ENCODE measurements around the gene DCST1. TPM values are rescaled to one million over a fixed set of nuclear protein-coding genes. Genes with fewer than 3 reads are reported as not detected.

Gene DCST1
- total RNA-seq, 1 donor from 2014 or later, result 0.11 TPM

DNA sequence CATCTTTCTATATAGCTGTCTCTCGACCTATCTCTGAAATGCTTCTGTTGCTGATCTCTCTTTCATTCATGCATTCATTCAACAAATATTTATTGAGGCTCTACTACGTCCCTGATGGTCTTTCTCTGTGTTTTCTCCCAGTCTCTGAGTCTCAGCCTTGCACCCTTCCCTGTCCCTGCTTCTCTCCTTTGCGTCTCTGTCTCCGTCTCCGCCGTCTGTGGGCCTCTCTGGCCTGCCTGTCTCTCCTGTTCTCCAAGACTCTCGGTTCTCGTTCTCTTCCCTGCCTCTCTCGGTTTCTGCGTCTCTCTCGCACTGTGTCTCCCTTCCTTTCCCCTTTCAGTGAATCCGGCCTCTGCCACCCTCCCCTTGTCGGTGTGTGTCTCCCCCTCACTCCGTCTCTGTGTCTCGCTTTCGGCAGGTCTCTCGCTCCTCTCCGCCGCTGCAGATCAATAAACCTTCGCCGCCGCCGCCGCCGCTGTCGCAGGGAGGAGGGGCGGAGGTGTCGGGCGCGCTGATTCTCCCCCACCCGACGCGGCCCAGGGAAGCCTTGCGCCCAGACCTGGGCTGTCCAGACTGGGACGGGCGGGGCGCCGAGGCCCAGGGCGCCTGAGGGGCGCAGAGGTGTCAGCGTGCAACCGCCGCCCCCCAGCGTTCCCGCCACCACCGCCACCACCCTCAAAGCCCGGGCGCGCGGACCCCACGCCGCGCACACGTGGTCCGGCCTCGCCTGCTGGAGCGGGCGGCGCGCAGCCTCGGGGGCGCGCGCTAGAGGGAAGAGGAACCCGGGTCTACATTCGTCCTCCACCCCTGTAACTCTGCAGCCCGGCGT is 48.1 kb downstream of the DCST1 start:
- Mint-ChIP-seq H3K9me3 (no peaks in the 10 kb centered on the region), H3K4me1 (ENCODE audit: low read depth) (peaks cover 46% of the 10 kb centered on the region), H3K27me3 (ENCODE audit: low read depth) (peaks cover 40% of the 10 kb centered on the region), H3K36me3 (ENCODE audit: low read depth) (no peaks in the 10 kb centered on the region), H3K4me3 (ENCODE audit: low read depth) (peak overlapping the region; percentile 52), H3K27ac (no peak overlapping the region)
- intact Hi-C loops (cut with micrococcal nuclease), result loop anchor here (5.0 kb wide), 1 partner anchor 79 kb away; the partner anchor contains the start of gene ZBTB7B
- DNase-seq (ENCODE audit: low spot score), result no peak

DNA sequence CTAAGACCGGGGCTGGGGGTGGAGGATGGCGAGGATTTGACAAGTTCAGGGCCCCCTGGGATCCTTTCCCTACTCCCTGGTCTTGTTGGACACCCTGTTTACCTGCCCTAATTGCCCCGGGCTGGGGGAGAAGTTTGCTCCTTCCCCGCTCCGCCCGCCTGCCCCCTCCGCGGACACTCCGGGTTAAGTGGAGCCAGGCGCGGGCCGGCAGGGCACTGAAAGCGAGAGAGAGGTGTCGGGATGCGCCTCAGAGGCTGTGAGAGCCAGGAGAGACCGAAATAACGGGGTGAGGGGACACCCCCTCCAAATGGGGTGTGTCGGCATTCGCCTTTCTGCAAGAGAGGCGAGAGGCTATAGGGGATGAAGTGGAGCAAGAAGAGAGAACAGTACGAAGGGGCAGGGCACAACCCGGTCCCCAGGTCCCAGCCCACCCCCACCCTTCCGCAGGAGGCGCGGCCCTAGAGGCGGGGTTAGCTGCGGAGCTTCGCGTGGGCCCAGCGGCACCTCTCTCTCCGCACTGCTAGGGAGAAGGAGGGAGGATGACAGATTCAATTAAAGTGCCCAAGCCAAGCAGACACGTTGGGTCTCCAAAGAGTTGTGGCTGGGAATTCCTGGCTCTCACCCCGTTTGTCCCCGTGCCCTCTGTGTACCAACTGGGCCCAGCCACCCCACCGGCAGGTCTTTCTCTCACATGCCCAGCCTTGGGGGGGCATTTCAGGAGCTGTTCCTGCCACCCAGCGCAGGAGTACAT is 48.9 kb downstream of the DCST1 start:
- intact Hi-C loops (cut with micrococcal nuclease), result loop anchor here (5.0 kb wide), 1 partner anchor 80 kb away; the partner anchor contains the start of gene ZBTB7B
- H3K27ac Mint-ChIP-seq, result no peak overlapping the region

DNA sequence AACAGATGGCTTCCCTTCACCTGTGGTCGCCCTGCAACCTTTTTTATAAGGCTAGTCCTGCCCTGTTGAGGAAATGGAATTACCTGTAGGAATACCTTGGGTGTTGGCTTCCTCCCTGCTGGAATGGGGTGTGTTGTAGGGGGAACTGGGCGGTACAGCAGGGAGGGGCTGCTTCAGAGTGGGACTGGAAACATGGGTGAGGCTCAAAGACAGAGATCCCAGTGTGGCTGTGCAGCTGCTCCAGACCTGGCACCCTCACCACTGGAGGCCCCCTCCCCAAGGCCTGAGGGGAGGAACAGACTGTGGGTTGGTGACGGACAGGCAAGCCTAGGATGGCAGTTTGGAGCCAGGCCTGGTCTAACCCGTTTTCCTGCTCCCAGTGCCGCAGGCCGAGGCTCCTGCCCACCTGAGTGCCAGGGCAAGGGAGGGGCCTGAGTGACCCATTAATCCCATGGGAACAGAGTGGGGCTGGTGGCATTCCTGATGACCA is 49.5 kb downstream of the DCST1 start:
- intact Hi-C loops (cut with micrococcal nuclease), result loop anchor here (5.0 kb wide), 1 partner anchor 81 kb away; the partner anchor contains the start of gene ZBTB7B
- H3K36me3 Mint-ChIP-seq (ENCODE audit: low read depth), result no peaks in the 10 kb centered on the region
- H3K27ac Mint-ChIP-seq, result no peak overlapping the region
- H3K9me3 Mint-ChIP-seq, result no peaks in the 10 kb centered on the region
- H3K4me1 Mint-ChIP-seq (ENCODE audit: low read depth), result peaks cover 38% of the 10 kb centered on the region
- peaks cover 37% of the 10 kb centered on the region for H3K27me3 Mint-ChIP-seq (ENCODE audit: low read depth)
- no peak for DNase-seq (ENCODE audit: low spot score)
- H3K4me3 Mint-ChIP-seq (ENCODE audit: low read depth), result no peak overlapping the region

More for the DNA sequence above, 48.9 kb downstream of the DCST1 start:
- Mint-ChIP-seq H3K4me1 (ENCODE audit: low read depth) (peaks cover 44% of the 10 kb centered on the region), H3K36me3 (ENCODE audit: low read depth) (no peaks in the 10 kb centered on the region), H3K9me3 (no peaks in the 10 kb centered on the region), H3K27me3 (ENCODE audit: low read depth) (peaks cover 40% of the 10 kb centered on the region), H3K4me3 (ENCODE audit: low read depth) (peak overlapping the region; percentile 52)
- no peak for DNase-seq (ENCODE audit: low spot score)

DNA sequence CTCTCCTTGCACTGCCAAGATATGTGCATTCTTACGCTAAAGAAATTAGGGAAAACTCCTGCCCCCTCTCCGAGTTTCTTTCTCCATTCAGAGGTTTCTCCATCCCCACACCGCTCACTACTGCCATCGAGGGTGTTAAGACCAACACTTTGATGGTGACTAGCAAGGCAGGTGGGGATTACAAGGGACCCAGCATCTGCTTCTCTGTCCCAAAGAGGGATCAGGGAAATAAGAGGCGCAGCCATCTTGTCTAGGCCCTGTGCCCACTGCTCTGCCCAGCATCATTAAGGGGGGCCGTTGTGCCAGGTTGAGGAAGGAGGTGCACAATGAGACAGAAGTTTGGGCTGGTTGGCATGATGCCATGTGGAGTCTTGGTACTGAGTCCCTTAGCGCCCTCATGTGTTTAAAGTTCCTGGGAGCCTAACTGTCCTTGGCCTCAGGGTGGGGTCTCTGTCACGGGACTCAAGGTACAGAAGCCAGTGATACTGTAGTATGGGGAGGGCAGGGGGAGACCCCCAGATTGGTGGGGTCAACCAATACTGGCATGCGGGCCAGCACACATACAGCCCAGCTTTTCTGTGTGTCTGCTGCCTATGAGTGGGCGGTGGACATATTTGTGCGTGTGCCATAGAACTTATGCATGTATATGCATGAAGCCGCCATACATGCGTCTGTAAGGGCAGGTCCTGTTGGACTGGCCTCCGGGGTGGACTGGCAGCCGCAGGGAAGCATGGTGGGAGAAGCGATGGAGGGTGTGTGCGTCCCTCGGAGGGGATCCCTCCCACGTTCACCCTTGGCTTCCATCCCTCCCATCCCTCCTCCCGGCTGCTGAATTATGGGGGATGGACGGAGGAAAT is 50.5 kb downstream of the DCST1 start:
- H3K4me1 Mint-ChIP-seq (ENCODE audit: low read depth), result peaks cover 37% of the 10 kb centered on the region
- peak overlapping the region; percentile 82 for H3K4me3 Mint-ChIP-seq (ENCODE audit: low read depth)
- intact Hi-C loops (cut with micrococcal nuclease), result loop anchor here (1.0 to 5.0 kb wide), 6 partner anchors 13 to 82 kb away; partner anchors contain the start of genes ADAM15, EFNA4, SLC50A1 and ZBTB7B
- peaks cover 36% of the 10 kb centered on the region for H3K27me3 Mint-ChIP-seq (ENCODE audit: low read depth)
- no peaks in the 10 kb centered on the region for H3K36me3 Mint-ChIP-seq (ENCODE audit: low read depth)
- H3K9me3 Mint-ChIP-seq, result no peaks in the 10 kb centered on the region
- no peak overlapping the region for H3K27ac Mint-ChIP-seq
- DNase-seq (ENCODE audit: low spot score), result no peak

DNA sequence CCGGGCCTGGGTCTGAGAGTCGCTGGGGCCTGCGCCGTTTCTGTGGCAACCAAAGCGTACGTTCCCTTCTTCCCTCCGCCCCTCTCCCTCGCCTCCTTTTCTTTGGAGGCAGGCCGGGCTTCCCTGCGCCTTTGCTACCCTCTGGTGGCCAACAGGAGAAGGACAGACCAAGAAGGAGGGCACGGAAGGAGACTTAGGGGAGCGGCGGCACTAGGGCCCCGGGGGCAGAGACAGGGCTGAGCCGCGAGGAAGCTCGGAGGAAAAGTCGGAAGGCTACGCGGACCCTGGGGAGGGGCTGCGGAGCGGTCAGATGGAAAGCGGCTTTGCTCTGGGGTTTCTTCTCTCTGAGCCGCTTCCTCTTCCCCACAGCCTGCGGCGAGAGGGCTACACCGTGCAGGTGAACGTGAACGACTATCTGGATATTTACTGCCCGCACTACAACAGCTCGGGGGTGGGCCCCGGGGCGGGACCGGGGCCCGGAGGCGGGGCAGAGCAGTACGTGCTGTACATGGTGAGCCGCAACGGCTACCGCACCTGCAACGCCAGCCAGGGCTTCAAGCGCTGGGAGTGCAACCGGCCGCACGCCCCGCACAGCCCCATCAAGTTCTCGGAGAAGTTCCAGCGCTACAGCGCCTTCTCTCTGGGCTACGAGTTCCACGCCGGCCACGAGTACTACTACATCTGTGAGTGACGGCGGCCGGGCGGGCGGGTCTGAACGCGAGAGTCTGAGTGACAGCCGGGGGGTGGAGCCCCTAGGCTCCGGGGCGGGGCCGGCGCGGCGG is 51.3 kb downstream of the DCST1 start:
- H3K9me3 Mint-ChIP-seq, result no peaks in the 10 kb centered on the region
- peak overlapping the region; percentile 82 for H3K4me3 Mint-ChIP-seq (ENCODE audit: low read depth)
- intact Hi-C loops (cut with micrococcal nuclease), result loop anchor here (1.0 to 5.0 kb wide), 6 partner anchors 14 to 83 kb away; partner anchors contain the start of genes ADAM15, EFNA4, SLC50A1 and ZBTB7B
- peak; percentile 90 for DNase-seq (ENCODE audit: low spot score)
- H3K27me3 Mint-ChIP-seq (ENCODE audit: low read depth), result peaks cover 28% of the 10 kb centered on the region
- H3K36me3 Mint-ChIP-seq (ENCODE audit: low read depth), result no peaks in the 10 kb centered on the region
- H3K27ac Mint-ChIP-seq, result peak overlapping the region; percentile 88
- H3K4me1 Mint-ChIP-seq (ENCODE audit: low read depth), result peaks cover 31% of the 10 kb centered on the region

DNA sequence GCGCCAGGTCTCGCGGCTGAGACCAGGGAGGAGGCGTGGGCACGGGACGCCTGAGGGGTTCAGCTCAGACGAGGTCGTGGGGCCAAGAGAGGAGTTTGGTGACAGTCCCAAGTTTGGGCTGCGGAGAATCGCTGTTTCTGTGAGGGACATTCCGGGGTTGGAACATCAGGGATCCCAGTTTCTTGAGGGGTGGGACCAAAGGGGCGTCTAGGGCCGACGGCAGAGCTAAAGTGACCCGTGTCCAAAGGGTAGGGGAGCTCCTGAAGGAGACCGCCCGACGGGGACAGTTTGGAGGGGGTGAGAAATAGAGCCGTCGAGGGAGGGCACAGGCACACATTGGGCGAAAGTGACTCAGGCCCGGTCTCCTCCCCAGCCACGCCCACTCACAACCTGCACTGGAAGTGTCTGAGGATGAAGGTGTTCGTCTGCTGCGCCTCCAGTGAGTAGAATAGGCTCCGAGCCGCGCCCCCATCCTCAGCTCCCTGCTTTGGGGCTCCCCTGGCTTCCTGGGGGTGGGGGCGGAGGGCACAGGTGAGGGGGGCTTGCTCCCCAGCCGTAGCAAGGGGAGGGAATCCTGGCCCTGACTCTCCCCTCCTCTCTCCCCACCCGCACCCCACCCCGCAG is 52.0 kb downstream of the DCST1 start:
- peak overlapping the region; percentile 88 for H3K27ac Mint-ChIP-seq
- H3K4me3 Mint-ChIP-seq (ENCODE audit: low read depth), result peak overlapping the region; percentile 82
- no peaks in the 10 kb centered on the region for H3K36me3 Mint-ChIP-seq (ENCODE audit: low read depth)
- H3K27me3 Mint-ChIP-seq (ENCODE audit: low read depth), result peaks cover 27% of the 10 kb centered on the region
- no peaks in the 10 kb centered on the region for H3K9me3 Mint-ChIP-seq
- peak; percentile 62 for DNase-seq (ENCODE audit: low spot score)
- peaks cover 31% of the 10 kb centered on the region for H3K4me1 Mint-ChIP-seq (ENCODE audit: low read depth)
- intact Hi-C loops (cut with micrococcal nuclease), result loop anchor here (2.0 kb wide), 3 partner anchors 15 to 69 kb away; partner anchors contain the start of gene SLC50A1

DNA sequence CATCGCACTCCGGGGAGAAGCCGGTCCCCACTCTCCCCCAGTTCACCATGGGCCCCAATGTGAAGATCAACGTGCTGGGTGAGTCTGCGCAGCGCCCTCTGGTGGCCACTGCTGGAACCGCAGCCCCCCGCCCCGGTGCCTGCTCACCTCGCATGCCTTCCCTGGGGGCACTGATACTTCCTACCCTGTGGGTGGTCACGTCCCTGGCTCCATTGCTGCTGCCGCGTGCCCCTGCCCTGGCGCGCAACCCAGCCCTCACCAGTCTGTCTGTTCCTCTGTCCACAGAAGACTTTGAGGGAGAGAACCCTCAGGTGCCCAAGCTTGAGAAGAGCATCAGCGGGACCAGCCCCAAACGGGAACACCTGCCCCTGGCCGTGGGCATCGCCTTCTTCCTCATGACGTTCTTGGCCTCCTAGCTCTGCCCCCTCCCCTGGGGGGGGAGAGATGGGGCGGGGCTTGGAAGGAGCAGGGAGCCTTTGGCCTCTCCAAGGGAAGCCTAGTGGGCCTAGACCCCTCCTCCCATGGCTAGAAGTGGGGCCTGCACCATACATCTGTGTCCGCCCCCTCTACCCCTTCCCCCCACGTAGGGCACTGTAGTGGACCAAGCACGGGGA is 52.6 kb downstream of the DCST1 start:
- H3K4me1 Mint-ChIP-seq (ENCODE audit: low read depth), result peaks cover 32% of the 10 kb centered on the region
- peak overlapping the region; percentile 82 for H3K4me3 Mint-ChIP-seq (ENCODE audit: low read depth)
- intact Hi-C loops (cut with micrococcal nuclease), result no loop called here
- peak overlapping the region; percentile 76 for H3K27ac Mint-ChIP-seq
- no peaks in the 10 kb centered on the region for H3K9me3 Mint-ChIP-seq
- no peaks in the 10 kb centered on the region for H3K36me3 Mint-ChIP-seq (ENCODE audit: low read depth)
- peaks cover 24% of the 10 kb centered on the region for H3K27me3 Mint-ChIP-seq (ENCODE audit: low read depth)
- DNase-seq (ENCODE audit: low spot score), result peak; percentile 78

DNA sequence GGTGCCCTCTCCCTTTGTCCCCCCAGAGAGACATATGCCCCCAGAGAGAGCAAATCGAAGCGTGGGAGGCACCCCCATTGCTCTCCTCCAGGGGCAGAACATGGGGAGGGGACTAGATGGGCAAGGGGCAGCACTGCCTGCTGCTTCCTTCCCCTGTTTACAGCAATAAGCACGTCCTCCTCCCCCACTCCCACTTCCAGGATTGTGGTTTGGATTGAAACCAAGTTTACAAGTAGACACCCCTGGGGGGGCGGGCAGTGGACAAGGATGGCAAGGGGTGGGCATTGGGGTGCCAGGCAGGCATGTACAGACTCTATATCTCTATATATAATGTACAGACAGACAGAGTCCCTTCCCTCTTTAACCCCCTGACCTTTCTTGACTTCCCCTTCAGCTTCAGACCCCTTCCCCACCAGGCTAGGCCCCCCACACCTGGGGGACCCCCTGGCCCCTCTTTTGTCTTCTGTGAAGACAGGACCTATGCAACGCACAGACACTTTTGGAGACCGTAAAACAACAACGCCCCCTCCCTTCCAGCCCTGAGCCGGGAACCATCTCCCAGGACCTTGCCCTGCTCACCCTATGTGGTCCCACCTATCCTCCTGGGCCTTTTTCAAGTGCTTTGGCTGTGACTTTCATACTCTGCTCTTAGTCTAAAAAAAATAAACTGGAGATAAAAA is 53.4 kb downstream of the DCST1 start:
- H3K4me3 Mint-ChIP-seq (ENCODE audit: low read depth), result peak overlapping the region; percentile 5
- no peaks in the 10 kb centered on the region for H3K9me3 Mint-ChIP-seq

DNA sequence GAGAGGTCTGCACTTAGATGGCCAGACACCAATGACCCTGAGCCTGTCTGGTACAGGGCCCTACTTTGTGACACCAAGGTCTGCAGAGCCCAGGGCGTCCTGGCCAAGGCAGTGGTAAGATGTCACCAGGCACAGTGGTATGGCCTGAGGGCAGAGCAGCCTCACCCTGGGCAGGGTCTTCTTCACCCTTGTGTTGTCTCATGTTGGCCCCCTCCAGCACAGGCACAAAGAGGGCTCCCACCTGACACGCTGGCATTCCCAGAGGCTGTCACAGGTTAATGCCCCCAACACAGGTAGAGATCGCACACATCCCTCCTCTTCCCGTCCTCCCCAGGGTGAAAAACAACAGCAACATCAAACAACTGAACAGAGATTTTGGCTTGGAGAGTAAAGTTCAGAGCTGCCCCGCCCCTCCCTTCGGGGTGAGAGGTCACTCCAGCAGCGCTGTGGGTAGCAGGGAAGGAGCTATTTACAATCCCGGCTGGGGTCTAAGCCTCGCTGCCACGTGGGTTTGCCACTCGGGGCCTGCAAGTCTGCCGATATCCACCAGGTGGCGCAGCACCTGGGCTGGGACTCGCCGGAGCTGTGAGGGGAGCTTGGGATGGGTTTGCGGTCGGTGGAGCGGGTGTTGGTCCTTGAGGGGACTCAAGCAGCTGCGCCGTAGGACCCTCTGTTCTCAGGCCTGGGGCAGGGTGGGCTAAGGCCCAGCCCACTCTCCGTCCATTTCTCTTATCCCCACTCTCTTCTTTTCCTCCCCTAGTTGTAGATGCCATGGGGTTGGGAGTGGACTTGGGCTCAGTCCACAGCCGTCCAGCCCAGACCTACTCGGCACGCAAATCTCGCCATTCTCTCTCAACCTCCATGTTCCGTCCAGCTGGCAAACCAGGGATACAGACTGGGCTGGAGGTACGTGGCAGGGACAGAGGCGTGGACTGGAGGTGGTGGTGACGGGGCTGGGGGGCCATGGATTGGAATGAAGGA is 57.7 kb downstream of the DCST1 start:
- intact Hi-C loops (cut with micrococcal nuclease), result loop anchor here (1.0 kb wide), 1 partner anchor 77 kb away; no protein-coding TSS in a partner anchor
- H3K4me3 Mint-ChIP-seq (ENCODE audit: low read depth), result no peak overlapping the region
- H3K4me1 Mint-ChIP-seq (ENCODE audit: low read depth), result peaks cover 5% of the 10 kb centered on the region
- H3K36me3 Mint-ChIP-seq (ENCODE audit: low read depth), result no peaks in the 10 kb centered on the region
- peak; percentile 70 for DNase-seq (ENCODE audit: low spot score)
- H3K9me3 Mint-ChIP-seq, result no peaks in the 10 kb centered on the region
- H3K27ac Mint-ChIP-seq, result no peak overlapping the region
- peaks cover 20% of the 10 kb centered on the region for H3K27me3 Mint-ChIP-seq (ENCODE audit: low read depth)

More for the DNA sequence above, 53.4 kb downstream of the DCST1 start:
- Mint-ChIP-seq H3K4me1 (ENCODE audit: low read depth) (peaks cover 29% of the 10 kb centered on the region), H3K36me3 (ENCODE audit: low read depth) (no peaks in the 10 kb centered on the region), H3K27ac (no peak overlapping the region), H3K27me3 (ENCODE audit: low read depth) (peaks cover 19% of the 10 kb centered on the region)
- intact Hi-C loops (cut with micrococcal nuclease), result no loop called here
- DNase-seq (ENCODE audit: low spot score), result no peak

DNA sequence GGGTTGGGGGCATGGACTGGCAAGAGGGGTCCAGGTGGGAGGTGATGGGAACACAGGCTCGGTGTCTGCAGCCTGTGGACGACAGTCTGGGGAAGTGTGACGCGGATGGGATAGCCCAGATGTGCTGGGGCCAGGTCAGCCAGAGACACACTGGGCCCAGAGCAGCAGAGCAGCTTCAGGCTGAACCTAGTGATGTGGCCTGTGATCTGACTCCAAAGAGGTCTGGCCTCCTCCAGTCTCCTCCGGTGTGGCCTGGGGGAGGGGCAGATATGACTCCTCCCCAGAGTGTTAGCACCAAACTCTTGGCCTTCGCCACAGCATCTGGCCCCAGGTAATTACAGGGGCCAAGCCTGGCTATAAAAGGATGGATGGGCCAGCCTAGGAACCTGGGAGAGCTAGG is 58.5 kb downstream of the DCST1 start:
- intact Hi-C loops (cut with micrococcal nuclease), result no loop called here
- peaks cover 22% of the 10 kb centered on the region for H3K27me3 Mint-ChIP-seq (ENCODE audit: low read depth)

More for the DNA sequence above, 58.5 kb downstream of the DCST1 start:
- Mint-ChIP-seq H3K36me3 (ENCODE audit: low read depth) (no peaks in the 10 kb centered on the region), H3K27ac (no peak overlapping the region), H3K9me3 (no peaks in the 10 kb centered on the region), H3K4me3 (ENCODE audit: low read depth) (no peak overlapping the region), H3K4me1 (ENCODE audit: low read depth) (peaks cover 5% of the 10 kb centered on the region)
- no peak for DNase-seq (ENCODE audit: low spot score)
